Measurements from ENCODE around the gene NRARP. TPM values are rescaled to one million over a fixed set of nuclear protein-coding genes. Genes with fewer than 3 reads are reported as not detected.
A peak's percentile ranks its signal among the peaks of the same experiment; 100 is the strongest.

Gene NRARP
- polyA plus RNA-seq, 1 experiment = 0.22 TPM

DNA sequence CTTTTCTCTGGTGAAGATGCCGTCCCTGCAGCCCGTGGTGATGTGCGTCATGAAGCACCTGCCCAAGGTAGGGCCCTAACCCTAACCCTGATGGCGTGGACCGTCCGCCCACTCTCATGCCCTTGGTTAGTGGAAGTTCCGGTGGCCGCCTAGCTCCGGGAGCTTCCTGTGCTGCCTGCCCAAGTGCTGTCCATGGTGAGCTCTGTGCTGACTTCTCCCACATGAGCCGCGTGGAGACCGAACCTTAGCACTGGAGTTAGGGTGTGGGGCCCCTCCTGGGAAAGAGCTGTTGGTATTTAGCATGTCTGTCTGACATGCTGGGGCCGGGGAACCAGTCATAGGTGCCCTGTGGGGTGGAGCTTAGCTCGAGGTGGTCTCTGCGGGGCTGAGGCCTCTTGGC, 45.7 kb downstream of the NRARP start:
- ChIA-PET POLR2A (interaction anchor here (0.8 to 8.8 kb wide), 3 partner anchors 10 to 167 kb away, joined by 3 to 146 read pairs (median 3); partner anchors contain the start of genes EXD3, NOXA1 and TUBB4B), CTCF (interaction anchor here (1.3 to 1.7 kb wide), 2 partner anchors 19 to 167 kb away, joined by 3 to 7 read pairs; partner anchors contain the start of gene EXD3)
- no peaks in the 10 kb centered on the region for H3K27me3 ChIP-seq (ENCODE audit: control insufficient read depth, insufficient read depth, low read length)
- H3K27ac ChIP-seq (ENCODE audit: low read depth, low read length) = peak overlapping the region; percentile 31
- DNase-seq (ENCODE audit: low read depth, low spot score) = no peak
- peak overlapping the region; percentile 96 for H3K4me3 ChIP-seq (ENCODE audit: low read depth, low read length)
- no peaks in the 10 kb centered on the region; the same call in 1 of the 2 replicates for H3K9me3 ChIP-seq (ENCODE audit: control insufficient read depth, insufficient read depth, low read length)
- TF ChIP-seq, protein P1, sequence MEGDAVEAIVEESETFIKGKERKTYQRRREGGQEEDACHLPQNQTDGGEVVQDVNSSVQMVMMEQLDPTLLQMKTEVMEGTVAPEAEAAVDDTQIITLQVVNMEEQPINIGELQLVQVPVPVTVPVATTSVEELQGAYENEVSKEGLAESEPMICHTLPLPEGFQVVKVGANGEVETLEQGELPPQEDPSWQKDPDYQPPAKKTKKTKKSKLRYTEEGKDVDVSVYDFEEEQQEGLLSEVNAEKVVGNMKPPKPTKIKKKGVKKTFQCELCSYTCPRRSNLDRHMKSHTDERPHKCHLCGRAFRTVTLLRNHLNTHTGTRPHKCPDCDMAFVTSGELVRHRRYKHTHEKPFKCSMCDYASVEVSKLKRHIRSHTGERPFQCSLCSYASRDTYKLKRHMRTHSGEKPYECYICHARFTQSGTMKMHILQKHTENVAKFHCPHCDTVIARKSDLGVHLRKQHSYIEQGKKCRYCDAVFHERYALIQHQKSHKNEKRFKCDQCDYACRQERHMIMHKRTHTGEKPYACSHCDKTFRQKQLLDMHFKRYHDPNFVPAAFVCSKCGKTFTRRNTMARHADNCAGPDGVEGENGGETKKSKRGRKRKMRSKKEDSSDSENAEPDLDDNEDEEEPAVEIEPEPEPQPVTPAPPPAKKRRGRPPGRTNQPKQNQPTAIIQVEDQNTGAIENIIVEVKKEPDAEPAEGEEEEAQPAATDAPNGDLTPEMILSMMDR (IDR thresholded peaks at IDR 0.05; ENCODE audit: low read depth, low read length) = no peak

DNA sequence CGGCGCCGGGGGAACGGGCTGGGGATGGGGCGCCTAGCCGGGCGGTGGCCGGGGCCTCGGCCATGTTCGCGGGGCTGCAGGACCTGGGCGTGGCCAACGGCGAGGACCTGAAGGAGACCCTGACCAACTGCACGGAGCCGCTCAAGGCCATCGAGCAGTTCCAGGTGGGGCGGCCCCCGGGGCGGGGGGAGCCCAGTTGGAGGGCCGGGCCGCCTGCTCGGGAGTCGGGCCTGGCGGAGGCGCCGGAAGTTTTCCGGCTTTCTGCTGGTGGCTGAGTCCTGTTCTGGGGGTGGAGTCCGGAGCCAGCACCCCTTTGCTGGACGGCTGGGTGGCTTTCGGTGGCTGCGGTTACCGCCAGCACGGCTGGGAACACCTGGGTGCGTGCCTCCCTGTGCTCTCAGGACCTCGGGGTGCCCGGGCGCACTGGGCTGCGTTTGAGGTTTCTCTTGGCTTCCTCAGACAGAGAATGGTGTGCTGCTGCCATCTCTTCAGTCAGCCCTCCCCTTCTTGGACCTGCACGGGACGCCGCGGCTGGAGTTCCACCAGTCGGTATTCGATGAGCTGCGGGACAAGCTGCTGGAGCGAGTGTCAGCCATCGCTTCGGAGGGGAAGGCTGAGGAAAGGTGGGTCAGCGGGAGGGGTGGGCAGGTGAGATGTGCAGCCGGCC, 46.5 kb downstream of the NRARP start:
- no peaks in the 10 kb centered on the region; the same call in 1 of the 2 replicates for H3K9me3 ChIP-seq (ENCODE audit: control insufficient read depth, insufficient read depth, low read length)
- no peaks in the 10 kb centered on the region for H3K27me3 ChIP-seq (ENCODE audit: control insufficient read depth, insufficient read depth, low read length)
- ChIA-PET CTCF (interaction anchor here (1.3 to 1.7 kb wide), 2 partner anchors 19 to 167 kb away, joined by 3 to 7 read pairs; partner anchors contain the start of gene EXD3), POLR2A (interaction anchor here (0.9 to 8.8 kb wide), 4 partner anchors 11 to 67 kb away, joined by 3 to 146 read pairs (median 4); partner anchors contain the start of genes TOR4A and TUBB4B)
- no peak for DNase-seq (ENCODE audit: low read depth, low spot score)
- peak overlapping the region; percentile 96 for H3K4me3 ChIP-seq (ENCODE audit: low read depth, low read length)
- no peak overlapping the region for H3K27ac ChIP-seq (ENCODE audit: low read depth, low read length)
- TF ChIP-seq, protein P1 (IDR thresholded peaks at IDR 0.05; ENCODE audit: low read depth, low read length) = no peak

DNA sequence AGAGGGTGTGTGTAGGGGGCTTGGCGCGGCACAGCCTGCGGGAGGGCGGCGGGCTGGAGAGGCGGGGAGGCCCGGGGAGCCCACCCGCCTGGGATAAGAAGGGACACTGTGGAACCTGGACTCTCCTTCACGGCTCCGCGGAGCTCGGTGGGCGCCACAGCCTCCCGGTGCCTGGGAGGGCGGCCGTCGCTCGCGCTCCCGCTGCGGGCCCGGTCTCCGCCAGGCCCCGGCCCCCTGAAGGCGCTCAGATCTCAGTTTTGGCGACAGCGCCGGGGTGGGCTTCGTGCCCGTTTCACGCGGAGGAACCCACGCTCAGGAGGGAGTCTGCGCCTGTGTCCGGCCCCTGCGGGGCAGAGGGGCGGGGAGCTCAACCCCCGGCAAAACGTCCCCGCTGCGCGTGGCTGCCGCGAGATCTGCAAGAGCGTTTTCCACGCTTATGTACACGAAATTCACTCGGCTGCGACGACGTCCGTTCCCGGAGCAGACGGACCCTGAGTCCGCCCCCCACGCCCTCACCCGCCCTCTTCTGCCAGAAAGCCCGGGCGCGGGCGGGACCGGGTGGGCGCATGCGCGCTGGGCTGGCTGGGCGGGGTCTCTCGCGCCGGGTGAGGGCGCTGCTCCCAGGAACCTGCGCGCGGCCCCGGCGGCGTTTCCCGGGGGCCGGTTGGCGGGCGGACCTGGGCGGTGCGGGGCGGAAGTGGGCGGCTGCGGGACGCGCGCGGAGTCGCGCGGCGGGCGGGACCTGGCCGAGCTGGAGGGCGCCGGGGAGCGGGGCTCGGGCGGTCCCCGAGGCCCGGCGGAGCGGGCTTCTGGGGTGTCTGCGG, 47.2 kb downstream of the NRARP start, which contains the start of gene NELFB:
Gene NELFB (plus strand): TSS at position 704 of the 824 bp plus-strand sequence.
- Histone ChIP-seq H3K4me3 (ENCODE audit: low read depth, low read length) (peak within 1 kb of the TSS; percentile 96), H3K27ac (ENCODE audit: low read depth, low read length) (peak within 1 kb of the TSS; percentile 31), H3K9me3 (ENCODE audit: control insufficient read depth, insufficient read depth, low read length) (no peaks in the 10 kb centered on the region; the same call in 1 of the 2 replicates), H3K27me3 (ENCODE audit: control insufficient read depth, insufficient read depth, low read length) (no peaks in the 10 kb centered on the region)
- TF ChIP-seq, protein P1 (IDR thresholded peaks at IDR 0.05; ENCODE audit: low read depth, low read length) = no peak
- DNase-seq (ENCODE audit: low read depth, low spot score) = peak; percentile 51
- CTCF ChIA-PET = interaction anchor here (0.5 to 1.5 kb wide), 3 partner anchors 18 to 353 kb away, joined by 3 to 10 read pairs (median 4); partner anchors contain the start of gene EXD3
- POLR2A ChIA-PET = interaction anchor here (0.9 to 8.8 kb wide), 6 partner anchors 9 to 125 kb away, joined by 3 to 146 read pairs (median 4); partner anchors contain the start of genes TOR4A and TUBB4B

DNA sequence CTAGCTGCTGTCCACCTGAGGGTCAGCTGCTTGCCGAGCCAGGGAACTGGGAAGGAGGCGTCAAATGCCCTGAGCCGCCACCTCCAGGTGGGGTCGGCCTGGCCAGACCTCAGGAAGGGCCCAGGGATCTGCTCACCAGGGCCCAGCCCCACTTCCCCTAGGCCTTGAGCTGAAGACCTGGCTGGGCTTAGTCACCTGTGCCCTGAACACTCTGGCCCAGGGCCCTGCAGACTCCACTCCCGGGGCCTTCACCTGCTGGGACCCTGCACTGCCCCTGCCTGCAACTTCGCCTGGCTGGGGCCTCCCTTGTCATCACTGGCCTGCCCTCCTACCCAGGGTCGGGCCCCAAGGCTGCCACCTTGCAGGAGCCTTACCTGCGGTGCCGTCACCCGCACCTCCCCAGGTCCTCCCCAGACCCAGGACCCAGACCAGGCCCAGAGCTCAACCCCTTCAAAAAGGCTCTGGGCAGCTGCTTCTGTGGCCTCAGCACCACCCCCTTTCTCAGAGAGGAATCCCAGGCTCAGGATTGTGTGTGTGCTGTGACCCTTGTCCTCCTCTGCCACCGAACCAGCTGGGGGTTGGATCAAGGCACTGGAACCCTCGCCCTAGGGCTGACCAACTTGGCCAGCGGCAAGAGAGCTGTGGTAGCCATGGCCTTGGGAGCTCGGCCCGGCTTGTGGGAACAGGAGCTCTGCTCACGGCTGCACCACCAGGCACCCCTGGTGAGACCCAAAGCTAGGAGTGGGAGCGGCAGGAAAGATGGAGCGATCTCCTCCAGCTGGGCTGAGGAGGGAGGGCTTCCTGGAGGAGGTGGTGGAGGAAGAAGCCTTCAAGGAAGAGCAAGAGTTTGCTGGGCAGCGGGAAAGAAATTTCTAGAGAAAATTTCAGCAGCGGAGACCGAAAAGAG, 48.1 kb downstream of the NRARP start:
- H3K27me3 ChIP-seq (ENCODE audit: control insufficient read depth, insufficient read depth, low read length) = no peaks in the 10 kb centered on the region

More for the DNA sequence above, 48.1 kb downstream of the NRARP start:
- TF ChIP-seq, protein P1 (IDR thresholded peaks at IDR 0.05; ENCODE audit: low read depth, low read length) = no peak
- CTCF ChIA-PET = interaction anchor here (0.5 to 1.5 kb wide), 3 partner anchors 17 to 352 kb away, joined by 3 to 10 read pairs (median 4); partner anchors contain the start of gene EXD3
- Histone ChIP-seq H3K4me3 (ENCODE audit: low read depth, low read length) (peak overlapping the region; percentile 79), H3K9me3 (ENCODE audit: control insufficient read depth, insufficient read depth, low read length) (no peaks in the 10 kb centered on the region; the same call in 1 of the 2 replicates), H3K27ac (ENCODE audit: low read depth, low read length) (no peak overlapping the region)
- no peak for DNase-seq (ENCODE audit: low read depth, low spot score)
- POLR2A ChIA-PET = interaction anchor here (0.6 to 8.8 kb wide), 6 partner anchors 8 to 427 kb away, joined by 3 to 146 read pairs (median 4); partner anchors contain the start of genes TOR4A and TUBB4B

All from AG04450 (cell line).